ENCODE results near the gene TRAK1.

The TRAK1 gene

DNA sequence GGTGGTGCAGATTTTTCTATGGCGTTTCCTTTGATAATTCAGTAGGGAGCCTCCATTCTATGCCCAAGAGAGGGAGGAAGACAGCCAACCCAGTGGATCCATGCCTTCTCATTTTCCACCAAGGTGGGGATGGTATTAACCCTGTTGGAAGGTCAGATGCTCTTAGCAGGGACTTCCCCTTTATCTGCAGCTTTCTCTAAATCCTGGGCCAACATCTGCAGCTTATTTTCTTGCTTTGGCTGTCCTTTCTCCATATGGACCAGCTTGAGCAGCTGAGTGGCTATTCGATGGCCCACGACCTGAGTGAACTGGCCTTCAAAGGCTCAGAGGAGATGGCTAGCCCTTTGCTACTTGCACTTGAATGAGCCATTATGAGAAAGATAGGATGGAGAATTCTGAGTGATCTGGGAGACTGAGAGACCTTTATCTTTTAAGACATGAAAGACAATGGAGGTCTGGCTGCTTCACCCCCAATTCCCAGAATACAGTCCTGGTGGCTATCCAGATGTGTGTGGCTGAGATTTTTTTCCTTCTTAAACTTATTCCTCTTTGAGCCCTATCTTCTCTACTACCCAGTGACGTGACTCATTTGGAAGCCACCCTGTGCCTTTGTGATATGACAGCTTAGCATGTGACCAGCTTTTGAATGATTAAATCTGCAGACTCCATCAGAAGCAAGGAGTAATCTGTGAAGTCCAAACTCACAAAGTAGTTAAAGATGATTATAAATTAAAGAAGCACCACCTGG, 39.6 kb upstream of the TRAK1 start:
- TF ChIP-seq, protein P1, sequence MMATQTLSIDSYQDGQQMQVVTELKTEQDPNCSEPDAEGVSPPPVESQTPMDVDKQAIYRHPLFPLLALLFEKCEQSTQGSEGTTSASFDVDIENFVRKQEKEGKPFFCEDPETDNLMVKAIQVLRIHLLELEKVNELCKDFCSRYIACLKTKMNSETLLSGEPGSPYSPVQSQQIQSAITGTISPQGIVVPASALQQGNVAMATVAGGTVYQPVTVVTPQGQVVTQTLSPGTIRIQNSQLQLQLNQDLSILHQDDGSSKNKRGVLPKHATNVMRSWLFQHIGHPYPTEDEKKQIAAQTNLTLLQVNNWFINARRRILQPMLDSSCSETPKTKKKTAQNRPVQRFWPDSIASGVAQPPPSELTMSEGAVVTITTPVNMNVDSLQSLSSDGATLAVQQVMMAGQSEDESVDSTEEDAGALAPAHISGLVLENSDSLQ (IDR thresholded peaks at IDR 0.05): no peak
- TF ChIP-seq ARNT (IDR thresholded peaks at IDR 0.05) (no peak), TARDBP (IDR thresholded peaks at IDR 0.05) (no peak)
- DNase-seq (ENCODE audit: extremely low spot score): no peak
- POLR2A ChIA-PET: interaction anchor here (1.6 kb wide), 1 partner anchor 27 kb away, joined by 3 read pairs; no protein-coding TSS in a partner anchor
- CTCF ChIA-PET: interaction anchor here (0.6 kb wide), 1 partner anchor 29 kb away, joined by 4 read pairs; no protein-coding TSS in a partner anchor

DNA sequence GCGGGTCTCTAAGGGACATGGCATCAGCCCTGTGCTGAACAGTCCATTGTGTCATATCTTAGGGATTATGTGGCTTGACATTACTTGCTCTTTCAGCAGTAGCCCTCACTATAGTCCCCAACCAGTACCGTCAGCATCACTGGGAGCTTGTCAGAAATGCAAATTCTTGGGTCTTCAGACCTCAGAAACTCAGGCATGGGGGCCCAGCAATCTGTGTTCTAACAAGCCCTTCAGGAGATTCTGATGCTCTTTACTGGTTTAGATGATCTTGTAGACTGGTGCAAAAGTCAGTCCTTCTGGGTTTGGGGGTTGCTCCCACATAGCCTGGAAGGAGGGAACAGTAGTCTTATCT, 39.0 kb upstream of the TRAK1 start:
- DNase-seq (ENCODE audit: extremely low spot score): no peak
- TF ChIP-seq ZNF384 (IDR thresholded peaks at IDR 0.05): no peak
- no peak for TF ChIP-seq FOXA1 (IDR thresholded peaks at IDR 0.05)
- no peak for TF ChIP-seq SUZ12 (IDR thresholded peaks at IDR 0.05)
- no peak for TF ChIP-seq BHLHE40 (IDR thresholded peaks at IDR 0.05; ENCODE audit: borderline replicate concordance)
- no peak for TF ChIP-seq ARNT (IDR thresholded peaks at IDR 0.05)
- TF ChIP-seq L3MBTL2 (conservative IDR thresholded peaks at IDR 0.05): no peak
- no peak for TF ChIP-seq FOXK2 (IDR thresholded peaks at IDR 0.05)
- TF ChIP-seq LEF1 (IDR thresholded peaks at IDR 0.05; ENCODE audit: borderline replicate concordance): no peak
- TF ChIP-seq NFRKB (IDR thresholded peaks at IDR 0.05): no peak
- no peak for TF ChIP-seq ELF4 (IDR thresholded peaks at IDR 0.05)
- no peak for TF ChIP-seq SP1 (IDR thresholded peaks at IDR 0.05)
- no peak for TF ChIP-seq CTBP1 (IDR thresholded peaks at IDR 0.05; ENCODE audit: borderline replicate concordance)
- ChIA-PET POLR2A (no interaction called here), CTCF (no interaction called here)

DNA sequence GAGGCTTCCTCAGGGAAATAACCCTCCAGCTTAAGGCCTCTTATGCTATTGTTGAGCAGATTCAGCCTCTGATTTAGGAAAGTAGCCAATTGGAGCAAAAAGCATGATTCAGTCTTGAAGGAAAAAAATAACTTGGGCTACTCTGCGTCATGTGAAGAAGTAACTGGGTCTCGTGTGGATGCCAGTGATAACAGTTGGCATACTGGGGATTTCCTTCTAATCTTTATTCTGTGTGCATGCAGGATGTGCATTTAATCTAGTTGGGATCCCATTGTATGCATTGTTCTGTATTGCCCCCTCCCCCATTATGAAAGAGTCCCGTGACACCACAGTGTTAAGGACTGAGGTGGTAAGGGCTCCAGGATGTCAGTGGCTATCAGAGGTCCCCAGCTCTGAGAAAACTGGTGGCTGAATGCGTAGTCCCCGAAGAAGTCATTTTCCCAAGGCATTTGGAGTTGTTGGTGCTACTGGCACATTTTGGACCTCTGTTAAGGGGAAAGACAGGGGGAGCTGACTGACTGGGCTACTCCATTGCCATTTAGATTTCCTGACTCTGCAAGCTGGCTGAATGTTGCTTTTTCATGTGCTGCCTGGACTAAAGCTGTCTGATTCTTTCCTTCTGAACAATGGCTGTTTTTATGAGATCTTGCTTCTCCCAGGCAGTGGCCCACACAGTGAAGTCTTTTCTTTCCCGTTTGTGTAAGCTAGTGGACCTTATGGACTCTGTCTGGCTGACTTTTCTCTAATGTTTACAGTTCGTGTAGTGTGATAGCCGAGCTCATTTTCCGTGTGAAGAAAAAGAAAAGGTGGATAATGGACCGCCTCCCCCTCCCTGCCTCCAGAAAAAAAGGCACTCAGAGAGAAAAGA, 38.4 kb upstream of the TRAK1 start:
- ChIA-PET CTCF (interaction anchor here (0.6 kb wide), 1 partner anchor 94 kb away, joined by 3 read pairs; no protein-coding TSS in a partner anchor), POLR2A (no interaction called here)
- TF ChIP-seq NFRKB (IDR thresholded peaks at IDR 0.05): no peak
- no peak for TF ChIP-seq TARDBP (IDR thresholded peaks at IDR 0.05)
- TF ChIP-seq LEF1 (IDR thresholded peaks at IDR 0.05; ENCODE audit: borderline replicate concordance): no peak
- TF ChIP-seq BHLHE40 (IDR thresholded peaks at IDR 0.05; ENCODE audit: borderline replicate concordance): no peak
- no peak for TF ChIP-seq ARNT (IDR thresholded peaks at IDR 0.05)
- TF ChIP-seq FOXM1 (IDR thresholded peaks at IDR 0.05; ENCODE audit: borderline replicate concordance): no peak
- TF ChIP-seq, protein P1 (IDR thresholded peaks at IDR 0.05): no peak
- no peak for TF ChIP-seq SUZ12 (IDR thresholded peaks at IDR 0.05)
- no peak for TF ChIP-seq HDGF (IDR thresholded peaks at IDR 0.05; ENCODE audit: borderline replicate concordance)
- no peak for TF ChIP-seq FOXK2 (IDR thresholded peaks at IDR 0.05)
- no peak for TF ChIP-seq ELF4 (IDR thresholded peaks at IDR 0.05)
- no peak for TF ChIP-seq CTBP1 (IDR thresholded peaks at IDR 0.05; ENCODE audit: borderline replicate concordance)
- no peak for TF ChIP-seq ZNF384 (IDR thresholded peaks at IDR 0.05)
- TF ChIP-seq SP1 (IDR thresholded peaks at IDR 0.05): no peak
- DNase-seq (ENCODE audit: extremely low spot score): no peak

DNA sequence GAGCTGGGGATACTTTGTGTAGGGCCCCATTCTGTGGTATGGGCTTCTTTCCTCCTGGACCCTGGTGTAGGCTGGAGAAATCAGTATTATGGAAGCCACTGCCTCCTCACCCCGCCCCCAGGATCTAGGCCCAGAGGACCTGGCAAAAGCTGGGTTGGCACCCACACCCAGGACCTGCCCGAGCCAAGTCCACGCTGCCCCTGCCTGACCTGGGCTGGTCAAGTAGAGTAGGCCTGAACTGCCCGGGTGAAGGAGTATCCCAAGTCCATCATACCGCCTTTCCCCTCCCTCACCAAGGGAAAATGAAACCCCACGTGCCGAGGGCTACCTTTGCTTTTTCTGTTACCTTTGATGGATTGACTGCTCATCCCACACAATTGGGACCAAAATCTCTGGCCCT, 37.7 kb upstream of the TRAK1 start:
- ChIA-PET POLR2A (no interaction called here), CTCF (interaction anchor here (0.6 kb wide), 1 partner anchor 94 kb away, joined by 3 read pairs; no protein-coding TSS in a partner anchor)
- no peak for DNase-seq (ENCODE audit: extremely low spot score)
- TF ChIP-seq TARDBP (IDR thresholded peaks at IDR 0.05) (no peak), ARNT (IDR thresholded peaks at IDR 0.05) (no peak), FOXK2 (IDR thresholded peaks at IDR 0.05) (no peak), SP1 (IDR thresholded peaks at IDR 0.05) (no peak), SUZ12 (IDR thresholded peaks at IDR 0.05) (no peak), CTBP1 (IDR thresholded peaks at IDR 0.05; ENCODE audit: borderline replicate concordance) (no peak), ELF4 (IDR thresholded peaks at IDR 0.05) (no peak), NFRKB (IDR thresholded peaks at IDR 0.05) (no peak), HDGF (IDR thresholded peaks at IDR 0.05; ENCODE audit: borderline replicate concordance) (no peak), LEF1 (IDR thresholded peaks at IDR 0.05; ENCODE audit: borderline replicate concordance) (no peak), BHLHE40 (IDR thresholded peaks at IDR 0.05; ENCODE audit: borderline replicate concordance) (no peak), FOXM1 (IDR thresholded peaks at IDR 0.05; ENCODE audit: borderline replicate concordance) (no peak), L3MBTL2 (conservative IDR thresholded peaks at IDR 0.05) (no peak), FOXA1 (IDR thresholded peaks at IDR 0.05) (no peak), ZNF384 (IDR thresholded peaks at IDR 0.05) (no peak)
- TF ChIP-seq, protein P1 (IDR thresholded peaks at IDR 0.05): no peak

DNA sequence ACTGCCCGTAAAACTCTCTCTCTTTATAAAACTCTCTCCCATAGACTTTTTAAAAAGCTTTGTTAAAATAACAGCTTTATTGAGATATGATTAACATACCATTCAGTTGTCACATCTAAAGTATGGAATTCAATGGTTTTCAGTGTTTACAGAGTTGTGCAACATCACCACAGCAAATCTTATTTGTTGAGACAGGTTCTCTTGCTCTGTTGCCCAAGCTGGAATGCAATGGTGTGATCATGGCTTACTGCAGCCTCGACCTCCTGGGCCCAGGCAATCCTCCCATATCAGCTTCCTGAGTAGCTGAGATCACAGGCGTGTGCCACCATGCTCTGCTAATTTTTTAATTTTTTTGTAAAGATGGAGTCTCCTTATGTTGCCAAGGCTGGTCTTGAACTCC, 35.9 kb upstream of the TRAK1 start:
- DNase-seq (ENCODE audit: extremely low spot score): no peak
- ChIA-PET POLR2A (no interaction called here), CTCF (no interaction called here)
- TF ChIP-seq, protein P1 (IDR thresholded peaks at IDR 0.05): no peak
- TF ChIP-seq ARNT (IDR thresholded peaks at IDR 0.05): no peak
- no peak for TF ChIP-seq FOXA1 (IDR thresholded peaks at IDR 0.05)
- no peak for TF ChIP-seq FOXK2 (IDR thresholded peaks at IDR 0.05)
- TF ChIP-seq SP1 (IDR thresholded peaks at IDR 0.05): no peak
- no peak for TF ChIP-seq SUZ12 (IDR thresholded peaks at IDR 0.05)
- no peak for TF ChIP-seq NFRKB (IDR thresholded peaks at IDR 0.05)
- TF ChIP-seq ELF4 (IDR thresholded peaks at IDR 0.05): no peak
- no peak for TF ChIP-seq BHLHE40 (IDR thresholded peaks at IDR 0.05; ENCODE audit: borderline replicate concordance)
- no peak for TF ChIP-seq CTBP1 (IDR thresholded peaks at IDR 0.05; ENCODE audit: borderline replicate concordance)
- TF ChIP-seq L3MBTL2 (conservative IDR thresholded peaks at IDR 0.05): no peak
- TF ChIP-seq HDGF (IDR thresholded peaks at IDR 0.05; ENCODE audit: borderline replicate concordance): no peak
- TF ChIP-seq TARDBP (IDR thresholded peaks at IDR 0.05): no peak
- no peak for TF ChIP-seq LEF1 (IDR thresholded peaks at IDR 0.05; ENCODE audit: borderline replicate concordance)
- TF ChIP-seq FOXM1 (IDR thresholded peaks at IDR 0.05; ENCODE audit: borderline replicate concordance): no peak

All from HEK293T (cell line).